ENCODE measurements around the gene ZBTB12. TPM values are rescaled to one million over a fixed set of nuclear protein-coding genes. Genes with fewer than 3 reads are reported as not detected.

Gene ZBTB12
- total and polyA plus RNA-seq, 9 of the 15 experiments (the other 6 are each of a cell fraction or from before 2014, with no cell fraction given): 0.03 to 12.4 (median 5.8) TPM; not detected in 1

DNA sequence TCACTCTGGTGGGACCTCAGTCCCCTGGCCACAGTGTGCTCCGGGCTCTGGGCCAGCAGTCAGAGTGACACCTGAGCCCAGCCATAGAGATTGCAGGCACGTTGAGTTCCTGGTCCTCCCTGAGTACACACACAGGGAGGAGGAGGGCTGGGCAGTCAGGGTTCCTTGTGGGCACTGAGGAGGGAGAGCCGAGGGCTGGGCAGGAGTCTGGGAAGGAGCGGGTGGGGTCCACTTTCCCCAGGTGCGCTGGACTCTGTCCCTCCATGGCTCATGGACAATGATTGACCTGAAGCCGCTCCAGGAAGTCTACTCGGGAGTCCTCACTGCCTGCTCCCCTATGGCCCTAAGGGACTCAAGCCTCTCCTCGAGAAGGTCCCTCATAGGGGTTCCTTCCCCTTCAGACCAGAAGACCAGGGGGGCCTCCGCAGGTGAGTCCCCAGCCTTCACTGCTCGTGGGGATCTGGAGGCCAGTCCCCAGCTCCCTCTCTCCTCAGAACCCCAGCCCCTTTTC lies 24.2 kb downstream of the ZBTB12 start:
- Histone ChIP-seq H3K9ac (ENCODE audit: insufficient read depth in 1 of 2, low read depth in 2 of 2, low read length in 2 of 2) (peak overlapping the region in 1 of 2 experiments; percentile 80; a peak in 2 of 4 replicates), H3K36me3 (ENCODE audit: control insufficient read depth, insufficient read depth, low read length) (peaks cover 30% of the 10 kb centered on the region; the same call in 2 of the 3 replicates)
- ATAC-seq: peak; percentile 74
- TF ChIP-seq ZNF436 (CRISPR knock-in tag; IDR thresholded peaks at IDR 0.05) (no peak), HNRNPL (IDR thresholded peaks at IDR 0.05; ENCODE audit: low read depth, low read length) (no peak), SRSF1 (IDR thresholded peaks at IDR 0.05; ENCODE audit: low read depth, low read length) (no peak), ZNF212 (CRISPR knock-in tag; IDR thresholded peaks at IDR 0.05) (no peak), NR1H2 (CRISPR knock-in tag; IDR thresholded peaks at IDR 0.05) (no peak), ZBTB7A (IDR thresholded peaks at IDR 0.05; ENCODE audit: borderline replicate concordance, control insufficient read depth, low read depth, low read length) (0 out of 2 replicates have a peak, but pooled peaks have one; percentile 16), ZNF280A (IDR thresholded peaks at IDR 0.05; ENCODE audit: low read depth, partially characterized antibody) (no peak), ZNF668 (CRISPR knock-in tag; IDR thresholded peaks at IDR 0.05) (no peak), RREB1 (CRISPR knock-in tag; IDR thresholded peaks at IDR 0.05) (no peak), THRA (IDR thresholded peaks at IDR 0.05) (no peak), ZNF263 (CRISPR knock-in tag; IDR thresholded peaks at IDR 0.05; ENCODE audit: borderline replicate concordance) (peak; percentile 80)
- TF ChIP-seq, protein P1, sequence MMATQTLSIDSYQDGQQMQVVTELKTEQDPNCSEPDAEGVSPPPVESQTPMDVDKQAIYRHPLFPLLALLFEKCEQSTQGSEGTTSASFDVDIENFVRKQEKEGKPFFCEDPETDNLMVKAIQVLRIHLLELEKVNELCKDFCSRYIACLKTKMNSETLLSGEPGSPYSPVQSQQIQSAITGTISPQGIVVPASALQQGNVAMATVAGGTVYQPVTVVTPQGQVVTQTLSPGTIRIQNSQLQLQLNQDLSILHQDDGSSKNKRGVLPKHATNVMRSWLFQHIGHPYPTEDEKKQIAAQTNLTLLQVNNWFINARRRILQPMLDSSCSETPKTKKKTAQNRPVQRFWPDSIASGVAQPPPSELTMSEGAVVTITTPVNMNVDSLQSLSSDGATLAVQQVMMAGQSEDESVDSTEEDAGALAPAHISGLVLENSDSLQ (IDR thresholded peaks at IDR 0.05): peak; percentile 90

More for the DNA sequence above, 24.2 kb downstream of the ZBTB12 start:
- ChIA-PET POLR2A (no interaction called here), CTCF (ENCODE audit: low intra/inter-chr PET ratio) (no interaction called here)
- in situ Hi-C loops (cut with MboI): no loop called here
- no peak overlapping the region for H3K27ac ChIP-seq (ENCODE audit: extremely low read depth, low read depth, low read length)
- H3K4me3 ChIP-seq: no peak overlapping the region
- no peaks in the 10 kb centered on the region for H4K20me1 ChIP-seq (replicated peaks; ENCODE audit: control insufficient read depth, insufficient read depth, low read length)
- peaks cover 0 to 31% of the 10 kb centered on the region in 2 experiments; a peak in 3 of 5 replicates for H3K4me1 ChIP-seq (replicated peaks in 1 of 2; ENCODE audit: control insufficient read depth in 2 of 2, insufficient read depth in 2 of 2, low read length in 2 of 2)
- no peaks in the 10 kb centered on the region for H3K27me3 ChIP-seq (ENCODE audit: control insufficient read depth in 2 of 2, insufficient read depth in 2 of 2, low read length in 2 of 2)
- no peaks in the 10 kb centered on the region for H3K79me2 ChIP-seq (ENCODE audit: control insufficient read depth, insufficient read depth, low read length)
- FAIRE-seq: no peak
- no TSS peak for BruUV-seq (replicated peaks)
- WGBS (ENCODE audit: insufficient coverage, low coverage, missing lambda C conversion rate): 54% methylated on average over 10 of the region's 10 CpGs
- H3K9me1 ChIP-seq (ENCODE audit: control insufficient read depth, insufficient read depth, low read length): no peaks in the 10 kb centered on the region
- no peak overlapping the region for H3K4me2 ChIP-seq (ENCODE audit: insufficient read depth, low read length)
- no peaks in the 10 kb centered on the region for H3K9me3 ChIP-seq (replicated peaks; ENCODE audit: control insufficient read depth, insufficient read depth, low read depth, low read length)
- peak in 1 of 4 experiments; percentile 26 for DNase-seq (ENCODE audit: extremely low read depth in 1 of 4, low spot score in 3 of 4)
- intact Hi-C loops (cut with micrococcal nuclease): no loop called here
- H2AFZ ChIP-seq (ENCODE audit: low read depth, low read length): peak overlapping the region; percentile 71; the same call in 1 of the 2 replicates
